SU-DHL-6 (cell line): ENCODE data around the gene ACBD4.

Experiments
- H2AFZ ChIP-seq: fragments of 200-600 bp; sonication (generic); 2 replicates; pipeline ENCODE4 v1.6.1; 2014; ENCODE audit warnings: low read depth, mild to moderate bottlenecking, moderate library complexity, mixed read lengths, antibody characterized with exemption, low read length; ENCODE audit not compliant: severe bottlenecking
- H3F3A ChIP-seq: fragments of 200-600 bp; shearing (Covaris generic); 2 replicates; pipeline ENCODE4 v1.6.0; 2016; ENCODE audit warnings: antibody characterized with exemption, mild to moderate bottlenecking; ENCODE audit not compliant: insufficient read depth
- H3K27ac ChIP-seq: fragments of 200-600 bp; sonication (generic); 2 replicates; pipeline ENCODE4 v1.5.1; 2016; ENCODE audit warnings: low read depth, mild to moderate bottlenecking, low read length, moderate library complexity, mixed read lengths
- H3K27me3 ChIP-seq: fragments of 200-600 bp; sonication (generic), shearing (Covaris generic); 2 replicates; pipeline ENCODE4 v1.6.0; 2014; ENCODE audit warnings: mild to moderate bottlenecking, low read length
- H3K36me3 ChIP-seq: fragments of 200-600 bp; sonication (generic); 2 replicates; pipeline ENCODE4 v1.6.1; 2014; ENCODE audit warnings: mild to moderate bottlenecking, low read length, mixed read lengths
- H3K4me2 ChIP-seq: fragments of 300-600, 200-600 bp; shearing (Covaris generic), sonication (generic); 2 replicates; pipeline ENCODE4 v1.6.0; 2014; ENCODE audit warnings: low read length, low read depth, mild to moderate bottlenecking; ENCODE audit not compliant: poor library complexity, severe bottlenecking
- H3K4me3 ChIP-seq: fragments of 200-600 bp; sonication (generic); 2 replicates; pipeline ENCODE4 v1.5.1; 2014; ENCODE audit warnings: antibody characterized with exemption, low read length, mild to moderate bottlenecking, mixed read lengths; ENCODE audit not compliant: insufficient read depth, poor library complexity, severe bottlenecking
- H3K79me2 ChIP-seq: fragments of 200-600 bp; sonication (generic); 2 replicates; pipeline ENCODE4 v1.6.1; 2014; ENCODE audit warnings: mild to moderate bottlenecking, low read length, moderate library complexity; ENCODE audit not compliant: insufficient read depth
- H3K9ac ChIP-seq: fragments of 200-600 bp; sonication (generic); 2 replicates; pipeline ENCODE4 v1.7.0; 2014; ENCODE audit warnings: mild to moderate bottlenecking, low read length
- H3K9me2 ChIP-seq: fragments of 200-600 bp; sonication (generic); replicated peaks from 2 replicates; pipeline ENCODE4 v1.6.1; 2014; ENCODE audit warnings: low read length; ENCODE audit not compliant: insufficient read depth
- H3K9me3 ChIP-seq: fragments of 200-600 bp; sonication (generic); 2 replicates; pipeline ENCODE4 v1.6.1; 2014; ENCODE audit warnings: low read length, mixed read lengths; ENCODE audit not compliant: insufficient read depth
- H4K20me1 ChIP-seq: fragments of 200-600 bp; sonication (generic); 2 replicates; pipeline ENCODE4 v1.6.1; 2014; ENCODE audit warnings: low read depth, mild to moderate bottlenecking, antibody characterized with exemption, low read length, moderate library complexity, mixed read lengths
- EZH2phosphoT487 ChIP-seq: fragments of 200-600 bp; sonication (generic), shearing (Covaris generic); conservative IDR thresholded peaks from 2 replicates; pipeline ENCODE4 v1.6.1; 2018; ENCODE audit warnings: mild to moderate bottlenecking, antibody characterized with exemption, low read length, moderate library complexity, mixed read lengths
- TF ChIP-seq, protein P1 (sequence below): fragments of 200-600 bp; sonication (generic); IDR thresholded peaks from one replicate; pipeline ENCODE4 v1.5.1; 2017; ENCODE audit warnings: antibody characterized with exemption, mild to moderate bottlenecking, low read length, moderate library complexity; ENCODE audit not compliant: insufficient read depth, poor library complexity, severe bottlenecking

ACBD4 gene

DNA sequence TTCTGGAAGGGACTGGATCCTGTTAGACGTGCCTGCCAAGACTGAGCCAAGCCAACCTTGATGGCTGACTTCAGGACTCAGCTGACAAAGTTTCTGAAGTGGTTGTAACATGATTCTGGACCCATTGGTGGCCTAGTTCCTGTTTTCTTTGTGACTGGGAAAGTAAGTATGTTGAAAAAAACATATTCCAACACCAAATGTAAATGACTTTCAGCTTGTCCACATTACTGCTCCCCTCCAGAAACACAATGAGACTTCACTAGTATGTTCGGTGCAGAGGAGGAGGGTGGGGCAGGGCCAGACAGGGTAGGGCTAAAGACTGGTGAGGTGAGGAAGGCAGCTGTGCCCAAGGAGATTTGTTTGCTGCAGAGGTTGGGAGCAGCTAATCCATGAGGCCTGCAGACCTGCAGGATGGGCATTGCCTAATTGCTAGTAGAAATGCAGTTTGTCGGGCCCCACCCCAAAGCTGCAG lies 47.9 kb upstream of the ACBD4 start:
- no peaks in the 10 kb centered on the region for H3K27me3 ChIP-seq
- TF ChIP-seq EZH2phosphoT487: no peak
- TF ChIP-seq, protein P1, sequence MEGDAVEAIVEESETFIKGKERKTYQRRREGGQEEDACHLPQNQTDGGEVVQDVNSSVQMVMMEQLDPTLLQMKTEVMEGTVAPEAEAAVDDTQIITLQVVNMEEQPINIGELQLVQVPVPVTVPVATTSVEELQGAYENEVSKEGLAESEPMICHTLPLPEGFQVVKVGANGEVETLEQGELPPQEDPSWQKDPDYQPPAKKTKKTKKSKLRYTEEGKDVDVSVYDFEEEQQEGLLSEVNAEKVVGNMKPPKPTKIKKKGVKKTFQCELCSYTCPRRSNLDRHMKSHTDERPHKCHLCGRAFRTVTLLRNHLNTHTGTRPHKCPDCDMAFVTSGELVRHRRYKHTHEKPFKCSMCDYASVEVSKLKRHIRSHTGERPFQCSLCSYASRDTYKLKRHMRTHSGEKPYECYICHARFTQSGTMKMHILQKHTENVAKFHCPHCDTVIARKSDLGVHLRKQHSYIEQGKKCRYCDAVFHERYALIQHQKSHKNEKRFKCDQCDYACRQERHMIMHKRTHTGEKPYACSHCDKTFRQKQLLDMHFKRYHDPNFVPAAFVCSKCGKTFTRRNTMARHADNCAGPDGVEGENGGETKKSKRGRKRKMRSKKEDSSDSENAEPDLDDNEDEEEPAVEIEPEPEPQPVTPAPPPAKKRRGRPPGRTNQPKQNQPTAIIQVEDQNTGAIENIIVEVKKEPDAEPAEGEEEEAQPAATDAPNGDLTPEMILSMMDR: no peak
- no peak overlapping the region for H3K4me3 ChIP-seq
- H3K9me3 ChIP-seq: no peaks in the 10 kb centered on the region
- H3K36me3 ChIP-seq: peaks cover 11% of the 10 kb centered on the region; the same call in 1 of the 2 replicates
- H4K20me1 ChIP-seq: no peaks in the 10 kb centered on the region
- no peaks in the 10 kb centered on the region for H3K79me2 ChIP-seq
- no peak overlapping the region for H3K4me2 ChIP-seq
- H3K27ac ChIP-seq: no peak overlapping the region
- no peaks in the 10 kb centered on the region for H3F3A ChIP-seq
- H2AFZ ChIP-seq: no peak overlapping the region
- no peak overlapping the region for H3K9ac ChIP-seq
- H3K9me2 ChIP-seq: no peaks in the 10 kb centered on the region

DNA sequence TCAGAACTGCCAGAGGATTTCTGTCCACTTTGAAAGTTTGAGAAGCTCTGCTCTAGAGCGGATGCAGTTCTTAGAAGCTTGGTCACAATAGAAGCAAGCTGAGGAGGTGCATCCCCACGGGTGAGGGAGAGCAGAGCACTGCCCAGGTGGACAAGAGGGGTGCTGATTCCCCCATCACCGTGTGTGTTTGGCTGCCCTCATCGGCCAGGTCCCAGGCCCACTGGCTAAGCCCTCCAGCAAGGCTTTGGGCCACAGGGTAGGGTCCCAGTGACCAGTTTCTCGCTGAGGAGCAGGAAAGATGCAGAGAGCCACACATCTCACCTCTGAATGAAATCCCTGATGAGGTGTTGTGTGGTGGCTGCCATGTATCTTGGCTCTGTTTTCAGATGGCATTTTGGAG lies 47.5 kb upstream of the ACBD4 start:
- Histone ChIP-seq H3K27me3 (no peaks in the 10 kb centered on the region), H3K9me2 (no peaks in the 10 kb centered on the region), H3K9ac (no peak overlapping the region), H2AFZ (no peak overlapping the region), H3K27ac (no peak overlapping the region), H4K20me1 (no peaks in the 10 kb centered on the region), H3K79me2 (no peaks in the 10 kb centered on the region), H3F3A (no peaks in the 10 kb centered on the region), H3K36me3 (peaks cover 11% of the 10 kb centered on the region; the same call in 1 of the 2 replicates), H3K4me3 (no peak overlapping the region), H3K9me3 (no peaks in the 10 kb centered on the region), H3K4me2 (no peak overlapping the region)
- TF ChIP-seq, protein P1: no peak
- no peak for TF ChIP-seq EZH2phosphoT487

DNA sequence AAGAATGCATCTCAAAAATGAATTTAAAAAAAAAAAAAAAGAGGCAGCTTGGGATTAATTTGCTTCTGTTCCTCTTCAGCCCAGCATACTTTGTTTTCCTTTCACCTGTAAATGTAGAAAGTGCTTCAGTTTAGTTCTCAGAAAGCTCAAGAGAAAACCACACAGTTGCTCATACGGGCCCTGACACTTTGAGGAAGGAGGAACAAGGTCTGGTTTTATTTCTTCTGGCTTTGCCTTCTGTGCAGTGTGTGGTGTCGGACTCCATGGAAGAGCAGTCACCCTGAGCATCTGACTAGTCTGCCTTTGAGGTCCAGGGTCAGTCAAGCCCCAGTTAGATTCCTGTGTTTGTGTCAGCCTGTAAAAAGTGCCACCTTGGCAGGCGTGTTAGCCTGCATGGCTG lies 46.7 kb upstream of the ACBD4 start:
- no peak overlapping the region for H2AFZ ChIP-seq
- H3F3A ChIP-seq: no peaks in the 10 kb centered on the region
- H3K4me3 ChIP-seq: no peak overlapping the region
- TF ChIP-seq EZH2phosphoT487: no peak
- TF ChIP-seq, protein P1: no peak
- H3K27ac ChIP-seq: no peak overlapping the region
- no peak overlapping the region for H3K4me2 ChIP-seq
- H3K9ac ChIP-seq: no peak overlapping the region
- no peaks in the 10 kb centered on the region for H4K20me1 ChIP-seq
- H3K79me2 ChIP-seq: no peaks in the 10 kb centered on the region
- no peaks in the 10 kb centered on the region for H3K27me3 ChIP-seq
- H3K9me2 ChIP-seq: no peaks in the 10 kb centered on the region
- H3K36me3 ChIP-seq: peaks cover 5% of the 10 kb centered on the region; the same call in 1 of the 2 replicates
- H3K9me3 ChIP-seq: no peaks in the 10 kb centered on the region

DNA sequence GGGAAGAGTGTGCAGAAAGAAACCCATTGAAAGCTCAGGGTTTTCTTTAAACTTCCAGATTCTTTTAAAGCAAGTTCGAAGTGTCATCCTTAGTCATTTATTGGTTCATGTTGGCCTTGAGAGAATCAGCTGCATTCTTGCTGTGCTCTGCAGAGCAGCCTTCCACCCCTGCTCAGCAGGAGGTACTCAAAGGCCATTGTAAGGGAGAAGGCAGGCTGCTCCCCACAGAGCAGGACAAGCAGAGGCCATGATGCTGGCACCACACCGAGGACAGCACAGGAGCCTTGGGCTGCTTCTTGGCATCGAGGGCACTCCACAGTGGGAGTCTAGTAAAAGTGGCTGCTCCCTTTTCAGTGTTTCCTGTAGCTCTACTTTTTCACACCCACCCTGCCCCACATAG lies 44.8 kb upstream of the ACBD4 start:
- Histone ChIP-seq H3K27me3 (no peaks in the 10 kb centered on the region), H3K9me3 (no peaks in the 10 kb centered on the region), H3K36me3 (peaks cover 2% of the 10 kb centered on the region; the same call in 1 of the 2 replicates), H4K20me1 (no peaks in the 10 kb centered on the region), H3K79me2 (no peaks in the 10 kb centered on the region), H3K9me2 (no peaks in the 10 kb centered on the region), H3K4me2 (no peak overlapping the region), H3F3A (no peaks in the 10 kb centered on the region), H3K27ac (no peak overlapping the region), H3K9ac (no peak overlapping the region), H3K4me3 (no peak overlapping the region), H2AFZ (no peak overlapping the region)
- TF ChIP-seq, protein P1: no peak
- TF ChIP-seq EZH2phosphoT487: no peak
